HG02588 (cell line): ENCODE results near the gene AQP3.
"Not testable (repeated sequence)": the region's sequence is repeated elsewhere in the genome, so short reads cannot be mapped to it uniquely, and the experiment has no call there.

ENCODE experiments used
- ATAC-seq: cut with Tn5 transposase; IDR thresholded peaks from one replicate; pipeline ENCODE4 v1.9.1; 2021; ENCODE audit warnings: mild to moderate bottlenecking, moderate library complexity; ENCODE audit not compliant: unreplicated experiment

AQP3 gene

DNA sequence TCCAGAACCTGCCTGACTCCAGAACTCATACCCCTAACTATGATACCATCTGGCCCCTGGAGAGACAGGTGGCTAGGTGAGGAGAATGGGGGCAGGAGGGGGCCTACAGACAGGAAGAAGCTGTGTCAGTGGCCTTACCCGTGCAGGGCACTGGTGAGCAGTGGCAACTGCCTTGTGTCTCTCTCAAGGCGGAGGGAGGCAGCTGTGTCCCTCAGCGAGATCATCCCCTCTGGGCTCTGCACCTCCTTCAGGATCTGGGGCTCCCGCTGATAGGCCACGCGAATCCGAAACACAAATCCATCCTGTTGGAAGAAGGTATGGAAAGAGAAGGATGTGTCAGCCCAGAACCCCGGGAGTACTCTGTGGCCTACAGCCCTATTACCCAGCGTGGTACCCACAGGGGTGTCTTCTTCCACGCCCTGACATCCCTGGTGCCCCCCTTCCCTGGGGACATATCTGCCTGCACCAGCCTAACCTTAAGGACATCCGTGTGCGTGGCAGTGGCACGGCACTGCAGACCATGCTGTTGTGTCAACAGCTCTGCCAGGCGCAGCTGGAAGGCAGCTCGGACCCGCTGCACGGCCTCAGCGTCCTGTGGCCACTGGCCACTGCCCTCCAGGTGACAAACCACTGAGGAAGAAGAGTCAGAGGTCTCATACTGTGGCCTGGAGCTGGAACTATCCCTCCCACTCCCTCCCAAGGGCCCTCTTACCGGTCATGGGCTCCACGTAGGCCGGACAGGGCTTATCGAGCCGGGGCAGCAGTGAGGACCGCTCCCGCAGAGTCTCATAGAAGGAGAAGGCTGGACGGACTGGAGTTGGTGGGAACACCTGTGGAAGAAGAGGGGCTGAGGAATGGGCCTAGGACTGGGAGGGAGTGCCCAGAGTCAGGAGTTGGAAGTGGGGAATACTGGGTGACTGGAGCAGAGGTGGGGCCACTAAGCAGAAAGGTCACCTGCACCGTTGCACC lies 18.5 kb upstream of the AQP3 start:
- no peak for ATAC-seq

DNA sequence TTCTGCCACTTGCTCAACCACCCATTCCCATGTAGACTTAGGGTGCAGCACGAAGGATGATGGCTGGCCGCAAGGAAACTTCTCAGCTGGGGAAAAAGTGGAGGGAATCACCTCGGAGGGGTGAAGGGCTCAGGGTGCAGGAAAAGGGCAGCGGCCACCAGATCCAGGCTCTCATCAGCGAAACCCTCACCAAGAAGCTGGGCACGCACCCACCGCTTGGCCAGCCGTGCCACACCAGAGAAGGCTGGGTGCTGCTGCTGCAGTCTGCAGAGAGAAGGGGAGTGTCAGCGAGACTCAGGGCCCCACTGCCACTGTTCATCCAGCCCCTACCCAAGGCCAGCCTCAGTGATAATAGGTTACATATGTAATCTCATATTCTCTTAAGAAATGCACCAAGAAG lies 17.7 kb upstream of the AQP3 start:
- no peak for ATAC-seq

DNA sequence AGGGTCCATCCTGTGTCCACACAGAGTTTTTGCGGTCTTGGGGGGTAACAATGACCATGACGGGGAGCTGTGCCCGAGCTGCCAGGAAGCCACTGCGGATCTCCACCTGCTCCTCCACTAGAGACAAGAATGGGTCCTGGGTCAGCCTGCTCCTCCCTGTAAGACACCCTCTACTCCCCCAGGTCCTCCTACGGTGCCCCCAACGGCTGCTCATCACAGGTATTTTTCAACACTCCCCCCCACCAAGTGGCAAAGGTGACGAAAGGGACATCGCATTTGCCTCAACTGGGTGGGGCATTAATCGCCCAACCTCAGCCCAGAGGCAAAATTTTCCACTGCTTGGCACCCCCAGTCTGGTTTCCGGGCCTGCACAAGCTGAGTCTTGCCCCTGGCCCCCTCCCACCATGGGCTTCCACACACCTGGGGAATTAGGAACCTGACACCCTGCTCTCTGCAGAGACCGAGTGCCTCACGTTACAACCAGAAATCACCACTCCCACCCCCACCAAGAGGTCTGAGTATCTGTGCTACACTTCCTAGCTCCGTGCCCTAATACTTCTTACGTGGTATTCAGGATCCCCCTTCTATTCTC lies 16.7 kb upstream of the AQP3 start:
- no peak for ATAC-seq

DNA sequence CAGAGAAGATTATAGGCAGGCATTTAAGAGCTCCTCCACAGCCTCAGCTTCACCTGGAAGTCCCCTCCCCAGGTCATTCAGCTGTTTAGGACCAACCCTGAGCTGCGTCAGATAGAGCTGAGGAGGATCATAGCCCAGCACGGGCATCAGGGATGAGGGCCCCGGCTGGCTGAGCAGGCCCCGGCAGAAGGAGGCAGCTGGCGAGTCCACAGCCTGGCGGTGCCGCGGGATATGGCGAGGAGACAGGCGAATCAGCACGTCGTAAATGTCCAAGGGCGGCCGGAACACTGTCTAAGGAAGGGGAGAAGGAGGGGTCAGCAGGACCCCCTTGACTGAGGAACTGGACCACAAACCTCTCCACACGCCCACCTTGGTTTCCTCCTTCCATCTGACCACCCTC lies 15.8 kb upstream of the AQP3 start:
- ATAC-seq = no peak

DNA sequence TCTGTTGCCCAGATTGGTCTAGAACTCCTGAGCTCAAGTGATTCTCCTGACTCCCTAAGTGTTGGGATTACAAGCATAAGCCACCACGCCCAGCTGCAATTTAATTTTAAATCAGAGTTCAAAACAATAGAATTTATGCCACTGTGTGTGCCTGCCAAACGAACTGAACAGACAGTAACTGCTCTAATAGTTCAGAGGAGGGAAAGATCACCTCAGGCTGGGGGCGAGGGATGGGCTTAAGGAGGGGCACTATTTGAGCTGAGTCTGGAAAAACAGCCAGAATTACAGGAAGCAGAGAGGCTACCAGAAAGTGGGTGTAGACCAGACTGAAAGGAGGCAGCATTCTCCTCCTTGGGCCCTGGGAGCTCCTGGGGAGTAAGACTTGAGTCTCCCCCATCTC lies 14.1 kb upstream of the AQP3 start:
- ATAC-seq = no peak

DNA sequence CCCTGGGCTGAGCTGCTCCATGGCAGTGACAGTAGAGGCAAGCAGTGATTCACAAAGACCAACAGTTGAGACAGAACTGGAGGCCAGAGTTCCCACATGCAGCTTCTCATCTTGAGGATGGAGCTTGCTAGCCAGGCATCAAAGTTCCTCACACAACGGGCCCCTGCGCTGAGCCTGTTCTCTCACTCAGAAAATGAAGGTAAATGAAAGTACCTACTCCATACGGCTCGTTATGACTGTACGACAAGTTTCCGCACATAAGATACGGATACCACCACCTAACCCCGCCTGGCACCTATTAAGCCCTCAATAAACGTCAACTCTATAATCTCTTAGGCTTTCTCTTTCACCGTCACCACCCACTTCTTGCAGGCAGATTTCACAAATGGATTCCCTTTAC lies 13.5 kb upstream of the AQP3 start:
- ATAC-seq = no peak

DNA sequence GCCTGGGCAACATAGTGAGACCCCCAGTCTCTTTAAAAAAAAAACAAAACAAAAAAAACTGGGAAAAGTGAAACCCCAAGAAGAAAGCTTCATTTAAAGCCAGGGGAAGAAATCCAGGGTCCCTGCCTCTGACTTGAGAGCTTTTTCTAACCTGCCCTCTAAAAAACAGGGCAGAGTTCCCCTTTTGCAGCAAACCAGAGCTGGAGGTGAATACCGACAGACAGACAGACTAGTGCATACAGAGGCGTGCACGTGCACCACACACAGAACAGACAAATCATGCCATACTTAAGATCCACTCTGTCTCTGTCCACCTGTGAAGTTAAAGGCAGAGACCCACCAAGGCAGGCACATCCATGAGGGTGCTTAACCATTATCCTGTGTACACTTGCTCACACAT lies 11.7 kb upstream of the AQP3 start:
- ATAC-seq = no peak

DNA sequence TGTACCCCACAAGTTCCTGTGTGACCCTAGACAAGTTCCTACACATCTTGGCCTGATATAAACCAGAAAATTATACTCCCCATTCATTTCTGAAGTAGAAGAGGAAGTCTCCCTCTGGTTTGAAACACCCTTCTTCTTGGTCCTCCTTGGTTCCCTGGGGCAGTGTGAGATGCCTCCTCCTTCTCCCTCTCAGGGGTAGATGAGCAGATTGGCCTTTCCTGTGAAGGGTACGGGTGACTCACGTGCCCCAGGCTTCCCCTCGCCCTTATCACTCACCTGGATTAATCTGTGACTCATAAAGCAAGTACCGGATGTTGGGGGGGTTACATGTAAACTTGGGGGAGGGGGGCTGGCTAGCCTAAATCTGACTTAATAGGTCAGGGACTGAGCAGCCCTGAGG lies 11.1 kb upstream of the AQP3 start:
- ATAC-seq = no peak

DNA sequence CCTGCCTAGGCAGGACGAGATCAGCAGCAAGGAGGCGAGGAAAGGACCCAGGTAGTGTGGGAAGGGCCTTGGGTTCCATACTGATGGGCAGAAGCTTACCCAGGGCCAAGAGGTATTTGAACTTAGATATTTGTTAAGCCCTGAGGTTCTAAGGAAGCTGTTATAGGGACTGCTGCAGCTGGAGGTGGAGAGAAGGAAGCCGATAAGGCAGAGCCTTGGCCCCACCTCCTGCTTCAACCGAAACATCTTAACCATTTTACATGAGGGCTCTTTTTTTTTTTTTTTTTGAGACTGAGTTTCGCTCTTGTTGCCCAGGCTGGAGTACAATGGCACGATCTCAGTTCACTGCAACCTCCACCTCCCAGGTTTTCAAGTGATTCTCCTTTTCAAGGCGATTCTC lies 8.6 kb upstream of the AQP3 start:
- no peak for ATAC-seq

DNA sequence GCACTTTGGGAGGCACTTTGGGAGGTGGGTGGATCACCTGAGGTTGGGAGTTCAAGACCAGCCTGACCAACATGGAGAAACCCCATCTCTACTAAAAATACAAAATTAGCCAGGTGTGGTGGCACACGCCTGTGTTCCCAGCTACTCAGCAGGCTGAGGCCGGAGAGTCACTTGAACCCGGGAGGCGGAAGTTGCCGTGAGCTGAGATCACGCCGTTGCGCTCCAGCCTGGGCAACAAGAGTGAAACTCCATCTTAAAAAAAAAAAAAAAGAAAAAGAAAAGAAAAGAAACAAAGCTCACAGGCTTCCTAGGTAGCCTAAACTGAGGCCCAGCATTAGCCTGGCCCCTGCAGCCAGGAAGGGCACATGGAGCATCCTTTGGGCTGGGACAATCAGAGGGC lies 8.1 kb upstream of the AQP3 start:
- not testable (repeated sequence) for ATAC-seq

DNA sequence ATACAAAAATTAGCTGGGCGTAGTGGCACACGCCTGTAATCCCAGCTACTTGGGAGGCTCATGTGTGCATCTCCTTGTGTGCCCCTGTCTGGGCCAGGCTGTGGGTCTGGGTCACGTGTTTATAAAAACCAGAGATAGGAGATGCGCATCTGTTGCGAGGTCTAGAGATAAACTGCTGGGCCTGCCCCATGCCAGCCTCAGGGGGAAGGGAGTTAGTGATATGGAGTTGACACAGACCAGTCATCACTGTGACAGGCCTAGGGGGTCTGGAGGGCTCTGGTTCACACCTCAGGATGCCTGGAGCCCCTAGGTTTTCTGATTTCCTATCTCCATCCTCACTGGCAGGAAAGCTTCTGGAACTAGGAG lies 7.3 kb upstream of the AQP3 start:
- ATAC-seq = not testable (repeated sequence)

DNA sequence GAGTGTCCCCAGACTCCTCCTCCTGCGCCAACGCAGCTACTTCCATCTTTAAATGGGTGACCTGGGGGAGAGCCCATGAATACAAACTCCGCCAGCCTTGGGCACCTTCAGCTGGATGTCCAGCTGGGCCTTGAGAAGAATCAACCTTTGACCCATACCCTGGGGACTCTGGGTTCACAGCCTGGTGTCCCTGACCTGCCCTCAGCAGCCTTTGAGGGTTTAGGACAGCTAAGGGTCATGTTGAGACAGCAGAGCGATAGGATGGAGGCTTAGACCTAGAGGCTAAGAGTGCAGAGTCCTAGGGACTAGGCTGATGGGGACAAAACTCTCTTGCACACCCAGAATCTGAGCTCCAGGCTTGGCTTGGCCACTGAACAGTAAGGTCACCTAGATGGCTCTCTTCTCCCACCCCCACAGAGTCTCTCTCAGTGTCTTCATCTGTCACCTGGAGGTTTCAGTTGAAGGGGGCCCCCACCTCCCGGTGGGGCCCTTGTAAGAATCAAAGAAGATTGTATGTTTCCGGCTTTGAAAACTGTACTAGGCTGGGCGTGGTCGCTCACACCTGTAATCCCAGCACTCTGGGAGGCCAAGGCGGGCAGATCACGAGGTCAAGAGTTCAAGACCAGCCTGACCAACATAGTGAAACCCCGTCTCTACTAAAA lies 6.7 kb upstream of the AQP3 start:
- peak; percentile 43 for ATAC-seq

DNA sequence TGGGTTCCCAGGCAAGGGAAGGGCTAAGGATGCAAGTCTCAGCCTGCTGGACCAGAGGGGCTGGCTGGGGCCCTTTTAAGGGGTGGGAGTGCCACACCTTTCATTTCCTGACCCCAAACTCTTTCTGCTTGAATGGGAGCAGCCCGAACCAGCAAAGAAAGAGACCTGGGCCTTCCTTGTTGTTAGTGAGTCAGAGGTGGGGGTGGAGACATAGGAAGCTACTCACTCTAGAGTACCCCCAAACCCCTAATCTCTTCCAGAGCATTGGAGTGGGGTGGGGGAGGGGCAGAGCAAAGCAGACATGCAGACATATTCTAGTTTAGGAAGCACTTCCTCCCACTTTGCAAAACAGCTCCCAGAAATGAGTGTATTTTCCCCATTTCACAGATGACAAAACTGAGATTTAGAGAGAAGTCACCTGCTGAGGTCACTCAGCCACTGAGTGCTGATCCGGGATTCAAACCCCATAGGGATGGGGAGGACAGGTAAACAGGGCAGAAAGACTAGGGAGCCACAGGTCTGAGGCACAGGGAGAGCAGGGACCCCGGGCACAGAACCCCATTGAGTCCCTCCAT lies 6.0 kb upstream of the AQP3 start:
- ATAC-seq = no peak

DNA sequence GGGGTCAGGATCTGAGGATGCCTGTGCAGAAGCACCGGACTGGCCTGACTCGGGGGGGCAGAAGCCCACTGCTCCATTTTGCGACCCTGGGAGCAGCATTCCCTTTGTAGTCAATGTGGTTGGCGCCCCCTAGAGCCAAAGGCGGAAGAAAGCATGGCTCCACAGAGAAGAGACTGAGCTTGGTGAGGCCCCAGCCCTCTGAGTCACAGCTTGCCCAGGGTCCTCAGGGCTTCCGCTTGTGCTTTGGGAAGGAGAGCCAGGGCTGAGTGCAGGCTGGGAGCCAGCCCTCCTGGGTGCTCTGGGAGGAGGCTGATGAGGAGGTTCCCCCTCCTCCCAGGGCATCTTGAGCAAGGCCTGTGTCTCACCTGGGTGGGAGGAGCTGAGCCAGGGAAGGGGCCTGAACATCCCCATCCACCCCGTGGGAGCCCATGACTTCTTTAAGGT lies 5.5 kb upstream of the AQP3 start:
- no peak for ATAC-seq

DNA sequence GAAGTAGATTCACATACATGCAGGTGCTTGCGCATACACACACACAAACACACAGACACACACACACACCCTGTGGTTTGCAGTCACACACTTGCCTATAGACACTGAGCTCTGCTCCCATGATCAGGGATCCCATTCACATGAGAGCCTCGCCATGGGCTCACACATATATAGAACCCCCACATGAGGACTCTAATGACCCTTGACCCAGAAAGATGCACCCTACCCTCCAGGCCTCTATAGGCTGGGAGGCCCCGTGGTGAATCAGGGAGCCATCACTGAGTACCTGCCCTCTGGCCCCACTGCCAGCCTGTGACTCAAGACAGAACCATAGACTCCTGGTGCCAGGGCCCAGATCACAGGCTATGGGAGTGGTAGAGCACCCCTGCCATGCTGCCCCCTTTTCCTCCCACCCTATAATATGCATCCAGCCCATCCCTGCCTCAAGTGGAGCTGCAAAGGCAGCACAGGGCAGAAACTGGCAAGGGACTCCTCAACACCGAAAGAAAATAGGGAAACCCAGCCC lies 3.3 kb upstream of the AQP3 start:
- no peak for ATAC-seq

DNA sequence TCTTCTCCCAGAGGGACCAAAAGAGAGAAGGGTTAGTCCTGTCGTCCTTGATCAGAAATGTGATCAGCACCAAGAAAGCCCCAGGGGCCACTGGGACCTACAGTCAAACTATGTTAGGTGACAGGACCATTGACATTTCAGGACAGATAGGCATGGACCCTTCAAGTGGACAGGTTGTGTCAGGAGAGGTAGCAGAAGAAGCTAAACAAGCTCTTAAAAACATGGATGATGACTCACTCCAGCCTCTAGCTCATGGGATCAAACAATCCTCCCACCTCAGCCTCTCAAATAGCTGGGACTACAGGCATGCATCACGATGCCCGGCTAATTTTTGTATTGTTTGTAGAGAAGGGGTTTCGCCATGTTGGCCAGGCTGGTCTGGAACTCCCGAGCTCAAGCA lies 2.3 kb upstream of the AQP3 start:
- no peak for ATAC-seq

DNA sequence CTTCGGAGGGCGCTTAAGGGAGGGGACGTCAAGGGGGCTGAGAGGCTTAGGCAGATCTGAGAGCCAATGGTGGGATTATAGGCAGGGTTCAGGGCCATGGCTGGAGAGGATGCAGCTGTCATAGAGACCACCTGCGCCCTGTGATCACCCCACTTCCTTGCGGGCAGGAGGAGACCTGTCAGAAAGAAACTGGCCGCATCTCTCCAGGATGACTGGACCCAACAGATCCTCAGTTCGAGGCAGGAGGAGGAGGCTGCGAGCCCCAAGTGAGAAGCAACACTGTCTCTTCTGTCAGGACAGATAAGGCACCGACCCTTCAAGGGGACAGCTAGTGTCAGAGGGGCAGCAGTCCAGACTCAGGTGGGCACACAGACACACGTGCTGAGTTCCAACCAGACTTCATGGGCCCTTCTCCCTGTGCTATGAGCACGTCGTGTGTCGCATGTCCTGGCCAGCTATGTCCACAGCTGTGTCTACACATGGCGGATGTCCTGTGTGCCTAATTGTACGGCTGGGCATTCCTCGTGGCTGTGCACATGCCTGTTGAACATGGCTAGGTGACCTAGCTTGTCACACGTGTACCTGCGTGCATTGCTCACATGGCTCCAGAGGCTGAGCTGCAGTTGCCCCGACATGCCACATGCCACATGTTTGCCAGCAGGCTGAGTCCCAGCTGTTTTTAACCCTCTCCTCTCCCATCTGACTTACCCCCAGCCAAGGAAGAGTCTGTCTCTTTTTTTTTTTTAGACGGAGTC lies 583 bp upstream of the AQP3 start:
- ATAC-seq = no peak

DNA sequence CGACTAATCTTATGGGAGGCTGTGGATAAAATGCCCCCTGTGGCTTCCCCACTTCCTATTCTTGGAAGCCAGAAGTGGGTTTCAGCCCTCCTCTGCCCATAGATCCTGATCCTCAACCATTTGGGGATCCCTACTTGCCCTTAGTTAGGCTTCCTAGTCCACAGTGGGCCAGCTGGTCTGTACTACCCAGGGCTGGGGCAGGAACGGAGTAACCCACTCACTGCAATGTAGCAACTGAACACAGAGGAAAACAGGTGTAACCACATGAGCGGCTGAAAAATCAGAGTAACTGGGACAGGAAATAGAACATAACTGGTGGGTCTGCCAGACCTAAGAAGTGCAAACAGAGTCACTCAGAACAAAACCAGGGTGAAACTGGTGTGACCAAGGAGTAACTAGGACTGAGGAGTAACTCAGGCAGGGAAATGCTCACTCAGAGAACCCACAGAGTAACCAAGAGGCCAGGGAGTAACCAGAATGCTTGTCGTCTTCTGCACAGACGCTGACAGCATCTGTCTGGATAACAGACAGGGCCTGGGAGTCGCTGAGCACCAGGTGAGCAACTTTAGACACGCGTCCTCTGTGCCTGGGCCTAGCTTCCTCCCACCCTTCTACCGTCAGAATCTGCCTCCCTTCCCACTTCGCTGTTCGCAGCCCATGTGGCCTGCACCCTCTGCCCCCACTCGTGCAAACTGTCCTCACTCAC lies 1.0 kb downstream of the AQP3 start:
- ATAC-seq = peak; percentile 73

DNA sequence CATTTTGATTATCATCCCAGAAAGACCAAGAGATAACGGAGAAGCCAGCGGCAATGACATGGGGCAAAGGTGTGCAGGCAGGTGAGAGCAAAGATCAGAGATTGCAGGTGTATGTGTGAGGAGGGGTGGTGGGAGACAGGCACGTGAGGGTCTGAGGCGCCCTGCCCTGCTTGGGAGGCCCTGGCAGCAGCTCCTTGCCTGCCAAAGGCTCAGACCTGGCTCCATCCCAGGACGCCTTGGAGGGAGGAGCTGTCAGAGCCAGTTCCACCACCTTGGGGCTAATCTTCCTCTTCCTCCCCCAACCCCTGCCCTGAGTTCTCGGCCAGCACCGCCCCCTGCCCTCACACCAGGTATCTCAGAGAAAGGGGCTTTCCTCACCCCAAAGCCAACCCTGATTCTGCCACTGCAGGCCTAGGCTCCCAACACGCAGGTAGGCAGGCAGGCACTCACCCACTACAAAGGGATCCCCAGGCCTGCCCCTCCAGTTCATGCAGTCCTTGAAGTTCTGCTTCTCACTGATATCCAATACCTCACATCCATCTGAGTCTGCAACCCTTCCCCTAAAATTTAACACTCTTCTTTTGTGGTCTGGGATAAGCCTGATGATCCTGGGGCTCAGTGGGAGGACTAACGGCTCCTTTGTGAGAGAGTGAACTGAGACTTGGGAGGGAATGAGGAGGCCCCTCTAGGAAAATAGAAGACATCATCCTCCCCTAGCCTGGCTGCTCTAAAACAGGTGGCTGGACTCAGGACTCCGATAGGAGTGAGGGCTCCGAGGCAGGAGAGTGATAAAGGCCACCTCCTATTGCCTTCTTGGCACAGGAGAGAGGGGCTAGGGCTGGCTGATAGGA lies 1.8 kb downstream of the AQP3 start:
- ATAC-seq = no peak
